GM12878 (cell line): ENCODE results near the gene PXMP4. TPM values are rescaled to one million over a fixed set of nuclear protein-coding genes. Genes with fewer than 3 reads are reported as not detected.

Source experiments
- BCL11A ChIP-seq: IDR thresholded peaks from 2 replicates; pipeline ENCODE4 v1.6.1; 2011; ENCODE audit warnings: low read depth, low read length
- CHD2 ChIP-seq: IDR thresholded peaks from 2 replicates; pipeline ENCODE4 v1.6.1; 2011; ENCODE audit warnings: low read depth, low read length, improper control_type of control experiment, borderline replicate concordance
- CREB1 ChIP-seq: IDR thresholded peaks from 2 replicates; pipeline ENCODE4 v1.6.1; 2012; ENCODE audit warnings: low read depth, mild to moderate bottlenecking, inconsistent platforms
- MXI1 ChIP-seq: fragments of 150-350 bp; IDR thresholded peaks from 2 replicates; pipeline ENCODE4 v1.6.1; 2011; ENCODE audit warnings: low read depth, mild to moderate bottlenecking, inconsistent platforms, low read length, improper control_type of control experiment
- NBN ChIP-seq: fragments of 450-650 bp; IDR thresholded peaks from 2 replicates; pipeline ENCODE4 v1.6.1; 2016
- RB1 ChIP-seq: fragments of 450-650 bp; formaldehyde crosslinking; IDR thresholded peaks from 2 replicates; pipeline ENCODE4 v1.6.1; 2017; ENCODE audit warnings: mild to moderate bottlenecking, borderline replicate concordance
- RFX5 ChIP-seq: IDR thresholded peaks from 2 replicates; pipeline ENCODE4 v1.6.1; 2011; ENCODE audit warnings: low read depth, low read length, improper control_type of control experiment
- SMAD5 ChIP-seq: IDR thresholded peaks from 2 replicates; pipeline ENCODE4 v1.6.1; 2016; ENCODE audit warnings: antibody characterized with exemption, low read depth
- SMC3 ChIP-seq: IDR thresholded peaks from 2 replicates; pipeline ENCODE4 v1.6.1; 2011; ENCODE audit warnings: low read length, improper control_type of control experiment, borderline replicate concordance
- TBL1XR1 ChIP-seq: IDR thresholded peaks from 2 replicates; pipeline ENCODE4 v1.6.1; 2012; ENCODE audit warnings: low read depth, low read length, improper control_type of control experiment
- TCF7 ChIP-seq: IDR thresholded peaks from 2 replicates; pipeline ENCODE4 v1.6.1; 2014; ENCODE audit warnings: antibody characterized with exemption, borderline replicate concordance
- ZZZ3 ChIP-seq: IDR thresholded peaks from 2 replicates; pipeline ENCODE4 v1.6.1; 2011; ENCODE audit warnings: low read depth; ENCODE audit not compliant: control insufficient read depth, insufficient read length
- polyA plus RNA-seq, 11 experiments: library from polyadenylated mRNA; depleted of rRNA in 4 of 11; unstranded in 6 of 11; stranded (reverse) in 5 of 11; fragments of >200 nt; fragmentation: Nextera tagmentation in 4 of 11; fragmentation: Illumina TruSeq in 1 of 11; extraction: Ambion mirVana in 4 of 11; extraction: Trizol in 1 of 11; gene quantifications; 1 replicate in 1 of 11; 2 replicates in 10 of 11; pipeline versions ENCODE4 v1.2.1 to v1.2.3, GENCODE V29; 2011 to 2016; ENCODE audit warnings: inconsistent platforms in 2 of 11, missing spikeins in 2 of 11, low read depth in 1 of 11
- total RNA-seq, 4 experiments: library from RNA; depleted of rRNA in 3 of 4; stranded (reverse); fragments of >200 nt in 3 of 4; fragmentation: Illumina TruSeq in 1 of 4; extraction: Trizol in 1 of 4; gene quantifications; 2 replicates each; pipeline versions ENCODE4 v1.2.1 to v1.2.3, GENCODE V29; 2013 to 2021
- TF ChIP-seq, protein P1 (sequence below): fragments of 450-650 bp; IDR thresholded peaks from 2 replicates; pipeline ENCODE4 v1.6.1; 2018; ENCODE audit warnings: mild to moderate bottlenecking, low read depth, moderate library complexity; ENCODE audit not compliant: partially characterized antibody
- TF ChIP-seq, protein P2 (sequence below): fragments of 450-650 bp; IDR thresholded peaks from 2 replicates; pipeline ENCODE4 v1.6.1; 2017; ENCODE audit warnings: mild to moderate bottlenecking, low read depth, inconsistent platforms; ENCODE audit not compliant: poor library complexity, severe bottlenecking
- TF ChIP-seq, protein P3 (sequence below): IDR thresholded peaks from 2 replicates; pipeline ENCODE4 v1.6.1; 2012; ENCODE audit warnings: low read depth, low read length, improper control_type of control experiment
- TF ChIP-seq, protein P4 (sequence below): IDR thresholded peaks from 2 replicates; pipeline ENCODE4 v1.6.1; 2012; ENCODE audit warnings: low read depth, low read length, improper control_type of control experiment
- TF ChIP-seq, protein P5 (sequence below): IDR thresholded peaks from 2 replicates; pipeline ENCODE4 v1.6.1; 2011; ENCODE audit warnings: low read depth, low read length, improper control_type of control experiment, borderline replicate concordance

PXMP4 gene
- total and polyA plus RNA-seq, 10 of the 15 experiments (the other 5 are each of a cell fraction or from before 2014, with no cell fraction given) = 3.6 to 19.2 (median 8.6) TPM

DNA sequence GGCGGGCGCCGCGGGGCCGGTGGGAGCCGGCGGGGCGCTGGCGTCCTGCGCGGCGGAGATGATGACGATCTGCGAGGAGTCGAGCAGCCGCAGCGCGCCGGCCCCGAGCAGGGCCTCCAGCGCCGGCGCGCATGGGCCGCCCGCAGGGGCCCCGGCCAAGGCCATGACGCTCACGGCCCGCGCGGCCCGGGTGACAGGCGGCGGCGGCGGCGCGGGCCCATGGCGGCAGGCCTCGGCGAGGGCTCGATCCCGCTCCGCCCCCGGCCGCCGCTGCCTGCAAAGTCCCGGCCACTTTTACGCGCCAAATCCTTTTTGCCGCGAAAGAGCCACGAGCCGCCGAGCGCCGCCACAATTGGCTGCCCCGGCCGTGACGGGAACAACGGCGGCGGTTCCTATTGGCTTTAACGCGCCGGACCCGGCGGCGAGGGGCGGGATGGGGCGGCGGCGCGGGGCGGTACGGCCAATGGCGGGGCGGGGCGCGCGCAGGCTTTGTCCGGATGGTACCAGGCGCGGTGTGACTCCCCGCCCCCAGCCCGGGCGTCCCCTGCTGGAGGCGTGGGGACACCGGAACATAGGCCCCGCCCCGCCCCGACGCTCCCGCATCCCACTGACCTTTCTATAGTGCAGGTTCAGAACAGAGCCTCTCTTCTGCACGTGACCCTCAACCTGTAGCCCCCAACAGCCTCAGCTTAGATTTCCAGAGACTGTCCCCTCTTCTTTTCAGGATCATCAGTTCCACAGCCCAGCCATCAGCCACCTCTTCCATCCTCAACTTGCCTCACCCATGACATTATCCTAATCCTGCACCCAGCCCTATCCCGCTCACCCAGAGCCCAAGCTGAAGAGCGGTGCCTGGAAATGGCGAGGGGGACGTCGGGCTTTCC, 33.8 kb downstream of the PXMP4 start, which contains the start of gene E2F1 (continued):
- TF ChIP-seq, protein P1, sequence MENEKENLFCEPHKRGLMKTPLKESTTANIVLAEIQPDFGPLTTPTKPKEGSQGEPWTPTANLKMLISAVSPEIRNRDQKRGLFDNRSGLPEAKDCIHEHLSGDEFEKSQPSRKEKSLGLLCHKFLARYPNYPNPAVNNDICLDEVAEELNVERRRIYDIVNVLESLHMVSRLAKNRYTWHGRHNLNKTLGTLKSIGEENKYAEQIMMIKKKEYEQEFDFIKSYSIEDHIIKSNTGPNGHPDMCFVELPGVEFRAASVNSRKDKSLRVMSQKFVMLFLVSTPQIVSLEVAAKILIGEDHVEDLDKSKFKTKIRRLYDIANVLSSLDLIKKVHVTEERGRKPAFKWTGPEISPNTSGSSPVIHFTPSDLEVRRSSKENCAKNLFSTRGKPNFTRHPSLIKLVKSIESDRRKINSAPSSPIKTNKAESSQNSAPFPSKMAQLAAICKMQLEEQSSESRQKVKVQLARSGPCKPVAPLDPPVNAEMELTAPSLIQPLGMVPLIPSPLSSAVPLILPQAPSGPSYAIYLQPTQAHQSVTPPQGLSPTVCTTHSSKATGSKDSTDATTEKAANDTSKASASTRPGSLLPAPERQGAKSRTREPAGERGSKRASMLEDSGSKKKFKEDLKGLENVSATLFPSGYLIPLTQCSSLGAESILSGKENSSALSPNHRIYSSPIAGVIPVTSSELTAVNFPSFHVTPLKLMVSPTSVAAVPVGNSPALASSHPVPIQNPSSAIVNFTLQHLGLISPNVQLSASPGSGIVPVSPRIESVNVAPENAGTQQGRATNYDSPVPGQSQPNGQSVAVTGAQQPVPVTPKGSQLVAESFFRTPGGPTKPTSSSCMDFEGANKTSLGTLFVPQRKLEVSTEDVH = peak; percentile 84
- TF ChIP-seq, protein P2, sequence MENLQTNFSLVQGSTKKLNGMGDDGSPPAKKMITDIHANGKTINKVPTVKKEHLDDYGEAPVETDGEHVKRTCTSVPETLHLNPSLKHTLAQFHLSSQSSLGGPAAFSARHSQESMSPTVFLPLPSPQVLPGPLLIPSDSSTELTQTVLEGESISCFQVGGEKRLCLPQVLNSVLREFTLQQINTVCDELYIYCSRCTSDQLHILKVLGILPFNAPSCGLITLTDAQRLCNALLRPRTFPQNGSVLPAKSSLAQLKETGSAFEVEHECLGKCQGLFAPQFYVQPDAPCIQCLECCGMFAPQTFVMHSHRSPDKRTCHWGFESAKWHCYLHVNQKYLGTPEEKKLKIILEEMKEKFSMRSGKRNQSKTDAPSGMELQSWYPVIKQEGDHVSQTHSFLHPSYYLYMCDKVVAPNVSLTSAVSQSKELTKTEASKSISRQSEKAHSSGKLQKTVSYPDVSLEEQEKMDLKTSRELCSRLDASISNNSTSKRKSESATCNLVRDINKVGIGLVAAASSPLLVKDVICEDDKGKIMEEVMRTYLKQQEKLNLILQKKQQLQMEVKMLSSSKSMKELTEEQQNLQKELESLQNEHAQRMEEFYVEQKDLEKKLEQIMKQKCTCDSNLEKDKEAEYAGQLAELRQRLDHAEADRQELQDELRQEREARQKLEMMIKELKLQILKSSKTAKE = no peak
- TF ChIP-seq BCL11A (no peak), TCF7 (no peak), ZZZ3 (no peak), NBN (0 out of 2 replicates have a peak, but pooled peaks have one; percentile 19), MXI1 (peak; percentile 85; the same call in 1 of the 2 replicates), RB1 (peak; percentile 99), RFX5 (peak; percentile 62; the same call in 1 of the 2 replicates), CHD2 (peak; percentile 79; the same call in 1 of the 2 replicates), SMC3 (no peak), CREB1 (peak; percentile 84), TBL1XR1 (no peak), SMAD5 (no peak)
- TF ChIP-seq, protein P3, sequence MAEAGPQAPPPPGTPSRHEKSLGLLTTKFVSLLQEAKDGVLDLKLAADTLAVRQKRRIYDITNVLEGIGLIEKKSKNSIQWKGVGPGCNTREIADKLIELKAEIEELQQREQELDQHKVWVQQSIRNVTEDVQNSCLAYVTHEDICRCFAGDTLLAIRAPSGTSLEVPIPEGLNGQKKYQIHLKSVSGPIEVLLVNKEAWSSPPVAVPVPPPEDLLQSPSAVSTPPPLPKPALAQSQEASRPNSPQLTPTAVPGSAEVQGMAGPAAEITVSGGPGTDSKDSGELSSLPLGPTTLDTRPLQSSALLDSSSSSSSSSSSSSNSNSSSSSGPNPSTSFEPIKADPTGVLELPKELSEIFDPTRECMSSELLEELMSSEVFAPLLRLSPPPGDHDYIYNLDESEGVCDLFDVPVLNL = peak; percentile 90
- TF ChIP-seq, protein P4, sequence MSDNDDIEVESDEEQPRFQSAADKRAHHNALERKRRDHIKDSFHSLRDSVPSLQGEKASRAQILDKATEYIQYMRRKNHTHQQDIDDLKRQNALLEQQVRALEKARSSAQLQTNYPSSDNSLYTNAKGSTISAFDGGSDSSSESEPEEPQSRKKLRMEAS = peak; percentile 72
- TF ChIP-seq, protein P5, sequence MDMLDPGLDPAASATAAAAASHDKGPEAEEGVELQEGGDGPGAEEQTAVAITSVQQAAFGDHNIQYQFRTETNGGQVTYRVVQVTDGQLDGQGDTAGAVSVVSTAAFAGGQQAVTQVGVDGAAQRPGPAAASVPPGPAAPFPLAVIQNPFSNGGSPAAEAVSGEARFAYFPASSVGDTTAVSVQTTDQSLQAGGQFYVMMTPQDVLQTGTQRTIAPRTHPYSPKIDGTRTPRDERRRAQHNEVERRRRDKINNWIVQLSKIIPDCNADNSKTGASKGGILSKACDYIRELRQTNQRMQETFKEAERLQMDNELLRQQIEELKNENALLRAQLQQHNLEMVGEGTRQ = peak; percentile 11
